Endothelial cell (in vitro differentiated cells): ENCODE measurements around the gene GRHL1. TPM values are rescaled to one million over a fixed set of nuclear protein-coding genes. Genes with fewer than 3 reads are reported as not detected.

ENCODE experiments used
- DNase-seq: peaks from one replicate; pipeline ENCODE4 v3.0.0; 2021; ENCODE audit warnings: low spot score
- H3K27ac Mint-ChIP-seq: one replicate; pipeline ENCODE4 v1.8.0; 2021; ENCODE audit warnings: mixed read lengths, inconsistent platforms; ENCODE audit not compliant: unreplicated experiment
- H3K27me3 Mint-ChIP-seq: one replicate; pipeline ENCODE4 v1.8.0; 2021; ENCODE audit warnings: mild to moderate bottlenecking, moderate library complexity, mixed read lengths, inconsistent platforms; ENCODE audit not compliant: unreplicated experiment
- H3K36me3 Mint-ChIP-seq: one replicate; pipeline ENCODE4 v1.8.0; 2021; ENCODE audit warnings: mild to moderate bottlenecking, low read depth, mixed read lengths, inconsistent platforms; ENCODE audit not compliant: unreplicated experiment
- H3K4me1 Mint-ChIP-seq: one replicate; pipeline ENCODE4 v1.8.0; 2021; ENCODE audit warnings: mild to moderate bottlenecking, mixed read lengths, inconsistent platforms; ENCODE audit not compliant: unreplicated experiment
- H3K4me3 Mint-ChIP-seq: one replicate; pipeline ENCODE4 v1.8.0; 2021; ENCODE audit warnings: mild to moderate bottlenecking, mixed read lengths, inconsistent platforms; ENCODE audit not compliant: unreplicated experiment
- H3K9me3 Mint-ChIP-seq: one replicate; pipeline ENCODE4 v1.8.0; 2021; ENCODE audit warnings: mixed read lengths, inconsistent platforms; ENCODE audit not compliant: unreplicated experiment
- total RNA-seq: library from RNA; stranded (reverse); fragmentation: NEBNext Ultra II Directional; extraction: Animal tissue kit (Norgen Biotek cat#: 25700); gene quantifications from one replicate; pipeline ENCODE4 v1.2.1, GENCODE V29; 2021; ENCODE audit not compliant: unreplicated experiment
- TF ChIP-seq, protein P1 (sequence below): fragments of 200-600 bp; sonication (generic); IDR thresholded peaks from one replicate; pipeline ENCODE4 v1.5.0; 2021; ENCODE audit warnings: antibody characterized with exemption; ENCODE audit not compliant: unreplicated experiment

The GRHL1 gene
- total RNA-seq, 1 donor from 2014 or later: 1.7 TPM

DNA sequence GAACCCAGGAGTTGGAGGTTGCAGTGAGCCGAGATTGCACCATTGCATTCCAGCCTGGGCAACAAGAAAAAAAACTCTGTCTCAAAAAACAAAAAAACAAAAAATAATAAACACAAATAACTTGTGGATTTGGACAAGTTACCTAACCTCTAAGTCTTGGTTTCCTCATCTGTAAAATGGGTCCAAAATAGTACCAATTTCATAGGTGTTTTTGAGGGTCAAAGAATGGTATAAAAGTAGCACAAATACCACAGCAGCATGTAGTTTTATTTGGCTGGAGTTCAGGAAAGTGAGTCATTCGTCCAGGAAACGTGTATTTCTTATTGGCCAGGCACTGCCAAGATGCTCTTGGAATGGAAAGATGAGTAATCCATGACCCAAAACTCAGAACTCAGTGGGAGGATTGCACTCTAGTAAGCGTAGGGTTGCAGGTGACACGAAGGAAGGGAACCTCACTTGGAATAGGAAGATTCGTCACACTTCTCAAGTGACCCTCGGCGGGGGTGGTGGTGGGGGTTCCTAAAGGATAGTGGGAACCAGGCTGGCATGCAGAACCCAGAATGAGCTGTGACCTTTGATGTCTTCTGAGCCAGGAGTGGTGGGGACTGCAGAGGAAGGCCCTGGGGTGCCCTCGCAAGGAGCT, 24.4 kb downstream of the GRHL1 start:
- no peaks in the 10 kb centered on the region for H3K9me3 Mint-ChIP-seq
- no peak overlapping the region for H3K4me3 Mint-ChIP-seq
- TF ChIP-seq, protein P1, sequence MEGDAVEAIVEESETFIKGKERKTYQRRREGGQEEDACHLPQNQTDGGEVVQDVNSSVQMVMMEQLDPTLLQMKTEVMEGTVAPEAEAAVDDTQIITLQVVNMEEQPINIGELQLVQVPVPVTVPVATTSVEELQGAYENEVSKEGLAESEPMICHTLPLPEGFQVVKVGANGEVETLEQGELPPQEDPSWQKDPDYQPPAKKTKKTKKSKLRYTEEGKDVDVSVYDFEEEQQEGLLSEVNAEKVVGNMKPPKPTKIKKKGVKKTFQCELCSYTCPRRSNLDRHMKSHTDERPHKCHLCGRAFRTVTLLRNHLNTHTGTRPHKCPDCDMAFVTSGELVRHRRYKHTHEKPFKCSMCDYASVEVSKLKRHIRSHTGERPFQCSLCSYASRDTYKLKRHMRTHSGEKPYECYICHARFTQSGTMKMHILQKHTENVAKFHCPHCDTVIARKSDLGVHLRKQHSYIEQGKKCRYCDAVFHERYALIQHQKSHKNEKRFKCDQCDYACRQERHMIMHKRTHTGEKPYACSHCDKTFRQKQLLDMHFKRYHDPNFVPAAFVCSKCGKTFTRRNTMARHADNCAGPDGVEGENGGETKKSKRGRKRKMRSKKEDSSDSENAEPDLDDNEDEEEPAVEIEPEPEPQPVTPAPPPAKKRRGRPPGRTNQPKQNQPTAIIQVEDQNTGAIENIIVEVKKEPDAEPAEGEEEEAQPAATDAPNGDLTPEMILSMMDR: no peak
- DNase-seq: no peak
- no peak overlapping the region for H3K27ac Mint-ChIP-seq
- peaks cover 4% of the 10 kb centered on the region for H3K27me3 Mint-ChIP-seq
- H3K36me3 Mint-ChIP-seq: no peaks in the 10 kb centered on the region
- peaks cover 3% of the 10 kb centered on the region for H3K4me1 Mint-ChIP-seq

DNA sequence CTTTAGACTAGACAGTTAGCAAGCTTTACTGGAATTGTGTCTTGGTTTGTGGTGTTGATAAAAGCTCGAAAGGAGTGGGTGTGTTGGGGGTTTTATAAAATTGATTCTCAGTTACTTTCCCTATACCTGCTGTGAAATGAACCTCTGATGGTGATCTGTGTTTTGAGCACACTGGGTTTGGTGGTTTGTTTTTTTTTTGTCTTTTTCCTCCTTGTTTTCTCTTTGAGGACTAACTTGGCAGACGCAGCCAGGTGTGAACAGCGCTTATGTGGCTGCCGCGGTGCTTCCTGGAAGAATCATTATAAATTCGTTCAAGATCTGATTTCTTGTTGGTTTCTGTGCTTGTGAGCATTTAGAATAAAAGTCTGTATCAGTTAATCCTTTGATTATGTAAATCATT, 28.5 kb downstream of the GRHL1 start:
- H3K36me3 Mint-ChIP-seq: no peaks in the 10 kb centered on the region
- peaks cover 4% of the 10 kb centered on the region for H3K27me3 Mint-ChIP-seq
- no peak overlapping the region for H3K27ac Mint-ChIP-seq
- no peak for DNase-seq
- TF ChIP-seq, protein P1: no peak
- H3K9me3 Mint-ChIP-seq: no peaks in the 10 kb centered on the region
- no peak overlapping the region for H3K4me3 Mint-ChIP-seq
- peaks cover 7% of the 10 kb centered on the region for H3K4me1 Mint-ChIP-seq

DNA sequence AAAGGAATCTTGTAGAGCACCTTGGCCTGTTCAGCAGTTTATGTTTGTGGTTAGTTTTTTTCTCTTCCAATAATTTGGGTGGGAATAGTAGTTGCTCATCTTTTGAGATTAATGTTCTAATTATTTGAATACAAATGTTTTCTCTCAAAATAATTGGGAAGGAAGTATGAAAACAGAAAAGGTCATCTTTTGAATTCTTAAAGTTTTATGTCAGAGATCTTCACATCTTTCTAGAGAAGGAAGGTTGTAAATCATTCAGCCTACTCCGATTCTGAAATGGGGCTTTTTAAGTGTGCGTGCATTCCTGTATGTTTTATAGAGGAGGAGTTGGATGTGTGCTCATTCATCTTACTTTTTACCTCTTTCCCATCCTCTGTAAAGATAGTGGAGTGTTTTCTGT, 29.0 kb downstream of the GRHL1 start:
- H3K36me3 Mint-ChIP-seq: no peaks in the 10 kb centered on the region
- no peak overlapping the region for H3K27ac Mint-ChIP-seq
- DNase-seq: no peak
- peaks cover 7% of the 10 kb centered on the region for H3K4me1 Mint-ChIP-seq
- peaks cover 4% of the 10 kb centered on the region for H3K27me3 Mint-ChIP-seq
- no peaks in the 10 kb centered on the region for H3K9me3 Mint-ChIP-seq
- TF ChIP-seq, protein P1: no peak
- H3K4me3 Mint-ChIP-seq: no peak overlapping the region

DNA sequence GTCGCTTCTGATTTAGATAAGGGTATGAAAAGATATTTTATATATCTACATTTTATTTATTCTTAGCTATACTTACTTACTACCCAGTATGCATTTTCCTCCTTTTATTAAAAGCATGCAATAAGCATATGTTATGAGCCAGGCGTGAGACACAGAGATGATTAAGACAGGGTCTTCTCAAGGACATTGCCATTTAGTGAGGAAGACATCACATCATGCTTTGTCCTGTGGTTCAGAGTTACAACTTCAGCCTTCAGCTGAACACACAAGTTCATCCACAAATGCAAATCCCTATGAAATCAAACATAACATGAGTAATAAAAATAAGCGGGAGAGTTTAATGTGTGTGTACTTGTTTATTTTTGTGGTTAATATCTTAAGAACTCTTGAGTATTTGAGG, 30.2 kb downstream of the GRHL1 start:
- TF ChIP-seq, protein P1: no peak
- Mint-ChIP-seq H3K27ac (no peak overlapping the region), H3K36me3 (no peaks in the 10 kb centered on the region), H3K4me1 (peaks cover 7% of the 10 kb centered on the region), H3K27me3 (peaks cover 4% of the 10 kb centered on the region), H3K9me3 (no peaks in the 10 kb centered on the region), H3K4me3 (no peak overlapping the region)
- no peak for DNase-seq

DNA sequence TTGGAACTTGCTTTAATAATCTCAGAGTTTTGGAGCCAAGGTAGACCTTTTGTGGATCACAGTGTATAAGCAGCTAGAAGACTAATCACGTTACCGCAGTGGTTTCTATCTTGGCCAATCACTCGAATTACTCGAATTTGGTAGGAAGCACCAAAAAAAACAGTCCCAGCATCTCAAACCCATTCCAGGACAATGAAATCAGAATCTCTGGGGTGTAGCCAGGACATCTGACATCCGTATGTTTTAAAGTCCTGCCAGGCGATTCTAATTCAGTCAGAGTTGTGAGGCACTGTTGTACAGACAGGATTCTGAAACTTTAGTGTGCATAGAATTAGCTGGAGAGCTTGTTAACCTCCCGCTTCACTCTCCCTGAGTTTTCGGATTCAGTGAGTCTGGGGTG, 30.8 kb downstream of the GRHL1 start:
- Mint-ChIP-seq H3K36me3 (no peaks in the 10 kb centered on the region), H3K4me1 (peaks cover 7% of the 10 kb centered on the region), H3K9me3 (no peaks in the 10 kb centered on the region), H3K4me3 (no peak overlapping the region), H3K27ac (no peak overlapping the region), H3K27me3 (peaks cover 4% of the 10 kb centered on the region)
- DNase-seq: no peak
- TF ChIP-seq, protein P1: no peak
